HL-60 (cell line): Measurements from ENCODE around the gene BRSK2.

Experiments used
- POLR2AphosphoS5 ChIP-seq: IDR thresholded peaks from 2 replicates; pipeline ENCODE4 v1.6.1; 2012; ENCODE audit warnings: low read depth
- REST ChIP-seq: IDR thresholded peaks from 2 replicates; pipeline ENCODE4 v1.6.1; 2012; ENCODE audit warnings: low read depth; ENCODE audit not compliant: insufficient replicate concordance
- TF ChIP-seq, protein P1 (sequence below): IDR thresholded peaks from one replicate; pipeline ENCODE4 v1.5.1; 2011; ENCODE audit warnings: low read length, control low read depth, inconsistent platforms; ENCODE audit not compliant: insufficient read depth

DNA sequence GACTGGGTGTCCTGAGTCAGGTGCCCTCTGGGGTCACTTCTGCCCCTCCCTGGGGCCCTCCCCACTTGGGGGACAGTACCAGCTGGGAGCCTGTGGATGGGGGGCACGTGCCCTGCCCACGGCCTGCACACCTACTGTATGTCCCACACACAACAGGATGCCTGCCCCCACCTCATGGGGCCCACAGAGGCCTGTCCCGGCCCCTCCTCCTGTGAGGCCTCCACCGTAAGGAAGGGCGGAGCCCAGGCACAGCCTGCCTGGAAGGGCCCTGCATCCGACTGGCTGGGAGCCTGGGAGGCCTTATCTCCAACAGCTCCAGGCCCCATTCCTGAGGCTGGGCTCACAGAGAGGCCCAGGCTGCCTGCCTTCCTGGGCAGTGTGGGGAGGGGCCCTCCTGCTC is 47.8 kb downstream of the BRSK2 start:
- TF ChIP-seq, protein P1, sequence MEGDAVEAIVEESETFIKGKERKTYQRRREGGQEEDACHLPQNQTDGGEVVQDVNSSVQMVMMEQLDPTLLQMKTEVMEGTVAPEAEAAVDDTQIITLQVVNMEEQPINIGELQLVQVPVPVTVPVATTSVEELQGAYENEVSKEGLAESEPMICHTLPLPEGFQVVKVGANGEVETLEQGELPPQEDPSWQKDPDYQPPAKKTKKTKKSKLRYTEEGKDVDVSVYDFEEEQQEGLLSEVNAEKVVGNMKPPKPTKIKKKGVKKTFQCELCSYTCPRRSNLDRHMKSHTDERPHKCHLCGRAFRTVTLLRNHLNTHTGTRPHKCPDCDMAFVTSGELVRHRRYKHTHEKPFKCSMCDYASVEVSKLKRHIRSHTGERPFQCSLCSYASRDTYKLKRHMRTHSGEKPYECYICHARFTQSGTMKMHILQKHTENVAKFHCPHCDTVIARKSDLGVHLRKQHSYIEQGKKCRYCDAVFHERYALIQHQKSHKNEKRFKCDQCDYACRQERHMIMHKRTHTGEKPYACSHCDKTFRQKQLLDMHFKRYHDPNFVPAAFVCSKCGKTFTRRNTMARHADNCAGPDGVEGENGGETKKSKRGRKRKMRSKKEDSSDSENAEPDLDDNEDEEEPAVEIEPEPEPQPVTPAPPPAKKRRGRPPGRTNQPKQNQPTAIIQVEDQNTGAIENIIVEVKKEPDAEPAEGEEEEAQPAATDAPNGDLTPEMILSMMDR, result no peak
- TF ChIP-seq POLR2AphosphoS5, result no peak
- no peak for TF ChIP-seq REST
